Effector memory CD8-positive, alpha-beta T cell (primary cell): Measurements from ENCODE around the gene C1S.
"Not testable (repeated sequence)": the region's sequence is repeated elsewhere in the genome, so short reads cannot be mapped to it uniquely, and the experiment has no call there.

Experiments
- ATAC-seq: fragments of 150-1000 bp; cut with Tn5 transposase; replicated peaks from 2 replicates; pipeline ENCODE4 v1.10.0; 2021; ENCODE audit warnings: mild to moderate bottlenecking, moderate library complexity
- DNase-seq, 3 experiments: peaks; one replicate each; pipeline ENCODE4 v3.0.0; 2021
- H3K27ac Mint-ChIP-seq, 2 donors: one replicate each; pipeline ENCODE4 v1.8.0; 2022; ENCODE audit warnings: mild to moderate bottlenecking in 2 of 2, mixed read lengths in 2 of 2, moderate library complexity in 2 of 2
- H3K27me3 Mint-ChIP-seq, 2 donors: one replicate each; pipeline ENCODE4 v1.8.0; 2022; ENCODE audit warnings: mixed read lengths in 2 of 2
- H3K36me3 Mint-ChIP-seq: one replicate; pipeline ENCODE4 v1.8.0; 2022; ENCODE audit warnings: mild to moderate bottlenecking, moderate library complexity, mixed read lengths; ENCODE audit not compliant: insufficient read depth
- H3K4me1 Mint-ChIP-seq, 2 donors: one replicate each; pipeline ENCODE4 v1.8.0; 2022; ENCODE audit warnings: low read depth in 2 of 2, mixed read lengths in 2 of 2
- H3K4me3 Mint-ChIP-seq, 2 donors: one replicate each; pipeline ENCODE4 v1.8.0; 2022; ENCODE audit warnings: mild to moderate bottlenecking in 2 of 2, mixed read lengths in 2 of 2, moderate library complexity in 2 of 2
- H3K9me3 Mint-ChIP-seq, 2 donors: one replicate each; pipeline ENCODE4 v1.8.0; 2022; ENCODE audit warnings: mixed read lengths in 2 of 2
- total RNA-seq, 9 experiments: gene quantifications; one replicate each; lab custom pipeline; 2026; lab: John Stamatoyannopoulos, UW

Gene C1S
- total RNA-seq = 0 to 4.0 (median 1.6) reads per million in 9 experiments

DNA sequence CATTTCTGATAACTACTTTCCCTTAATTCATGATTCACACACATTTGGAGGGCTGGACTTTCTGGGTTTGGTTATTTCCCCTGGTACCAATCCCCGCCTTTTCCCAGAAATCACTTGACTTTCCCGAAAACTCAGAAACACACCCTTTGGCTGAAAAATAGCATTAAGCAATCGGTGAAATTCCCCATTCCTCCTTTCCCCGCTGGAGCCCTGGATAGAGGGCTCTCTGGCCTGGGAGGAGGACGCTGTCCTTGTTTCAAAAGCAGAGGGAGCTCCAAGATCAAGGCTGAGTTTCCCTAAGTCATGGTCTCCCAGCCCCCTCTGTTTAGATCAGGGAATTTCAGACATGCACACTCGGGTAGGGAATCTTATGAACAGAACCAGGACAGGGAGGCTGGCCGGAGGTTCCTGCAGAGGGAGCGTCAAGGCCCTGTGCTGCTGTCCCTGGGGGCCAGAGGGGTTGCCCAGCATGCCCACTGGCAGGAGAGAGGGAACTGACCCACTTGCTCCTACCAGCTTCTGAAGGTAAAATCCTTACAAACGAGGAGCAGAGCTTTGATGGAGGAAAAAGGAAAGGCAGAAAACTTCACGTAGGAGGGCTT, at the start of gene C1S:
Gene C1S (plus strand): TSS at position 366 of the 602 bp plus-strand sequence. CDS start 1,195 bp downstream, outside the sequence.
- Mint-ChIP-seq H3K4me3 (no peak within 1 kb of the TSS), H3K36me3 (no peaks in the 10 kb centered on the region), H3K9me3 (no peaks in the 10 kb centered on the region), H3K27me3 (peaks cover 52 to 70% of the 10 kb centered on the region in 2 donors), H3K27ac (no peak within 1 kb of the TSS), H3K4me1 (no peaks in the 10 kb centered on the region)
- DNase-seq (no peak), ATAC-seq (no peak)

DNA sequence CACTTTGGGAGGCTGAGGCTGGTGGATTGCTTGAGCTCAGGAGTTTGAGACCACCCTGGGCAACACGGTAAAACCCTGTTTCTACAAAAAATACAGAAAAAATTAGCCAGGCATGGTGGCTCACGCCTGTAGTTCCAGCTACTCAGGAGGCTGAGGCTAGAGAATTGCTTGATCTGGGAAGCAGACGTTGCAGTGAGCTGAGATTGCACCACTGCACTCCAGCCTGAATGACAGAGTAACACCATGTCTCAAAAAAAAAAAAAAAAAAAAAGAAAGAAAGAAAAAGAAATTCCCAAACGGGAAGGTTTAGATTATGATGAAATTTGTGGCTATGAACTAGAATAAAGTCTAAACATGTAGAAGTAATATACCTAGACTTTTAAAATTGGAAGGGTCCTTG, 49.1 kb upstream of the C1S start:
- H3K27me3 Mint-ChIP-seq, H3K4me3 Mint-ChIP-seq, ATAC-seq, DNase-seq, H3K9me3 Mint-ChIP-seq, H3K27ac Mint-ChIP-seq: not testable (repeated sequence)
- Mint-ChIP-seq H3K4me1 (peaks cover 6 to 37% of the 10 kb centered on the region in 2 donors), H3K36me3 (peaks cover 27% of the 10 kb centered on the region)

DNA sequence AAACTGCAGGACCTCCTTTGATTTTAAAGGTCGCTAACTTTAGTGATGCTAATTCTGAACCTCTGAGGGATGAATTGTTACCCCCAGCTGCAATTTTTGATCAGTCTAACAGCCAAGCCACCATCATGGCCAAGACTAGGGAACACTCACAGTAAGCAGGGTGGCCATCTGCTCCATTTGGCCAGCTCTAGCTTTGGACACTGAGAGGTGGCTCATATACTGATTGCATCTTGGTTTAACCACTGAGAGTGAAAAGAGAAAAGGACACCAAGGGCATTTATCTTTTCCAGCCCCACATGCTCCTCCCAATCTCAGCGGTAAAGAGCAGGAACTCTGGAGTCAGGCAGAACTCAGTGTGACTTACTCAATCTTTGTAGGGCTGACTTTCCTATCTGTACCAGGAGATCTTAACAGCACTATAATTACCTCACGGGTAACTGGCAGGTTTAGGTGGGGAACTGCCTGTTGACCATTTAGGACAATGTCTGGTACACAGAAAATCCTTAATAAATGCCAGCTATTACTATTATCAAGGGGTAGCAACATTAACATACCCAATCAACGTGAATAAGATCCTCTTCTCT, 48.4 kb upstream of the C1S start:
- DNase-seq (no peak), ATAC-seq (no peak)
- H3K36me3 Mint-ChIP-seq = peaks cover 27% of the 10 kb centered on the region
- no peak overlapping the region for H3K27ac Mint-ChIP-seq
- no peak overlapping the region for H3K4me3 Mint-ChIP-seq
- H3K4me1 Mint-ChIP-seq = peaks cover 8 to 43% of the 10 kb centered on the region in 2 donors
- H3K27me3 Mint-ChIP-seq = no peaks in the 10 kb centered on the region
- H3K9me3 Mint-ChIP-seq = no peaks in the 10 kb centered on the region

DNA sequence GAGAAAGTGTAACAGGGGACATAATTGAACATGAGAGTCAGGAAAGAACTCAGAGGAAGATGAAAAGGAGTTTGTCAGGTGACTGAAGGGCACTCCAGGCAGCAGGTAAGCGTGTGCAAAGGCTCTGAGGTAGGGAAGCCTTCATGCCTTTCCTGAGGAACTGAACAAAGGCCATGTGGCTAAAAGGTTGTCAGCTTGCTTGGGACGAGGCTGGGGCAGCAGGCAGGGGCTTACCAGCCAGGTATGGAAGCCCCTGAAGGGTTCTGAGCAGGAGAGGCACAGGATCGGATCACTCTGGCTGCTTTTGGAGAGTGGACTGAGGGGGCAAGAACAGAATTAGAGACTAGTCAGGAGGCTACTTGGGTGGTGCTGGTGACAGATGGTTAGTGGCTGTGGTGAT, 47.4 kb upstream of the C1S start:
- DNase-seq = no peak
- Mint-ChIP-seq H3K4me3 (no peak overlapping the region), H3K36me3 (peaks cover 25% of the 10 kb centered on the region), H3K27ac (peak overlapping the region in 1 of 2 donors; percentile 62), H3K9me3 (no peaks in the 10 kb centered on the region), H3K4me1 (peaks cover 14 to 48% of the 10 kb centered on the region in 2 donors), H3K27me3 (no peaks in the 10 kb centered on the region)
- no peak for ATAC-seq

DNA sequence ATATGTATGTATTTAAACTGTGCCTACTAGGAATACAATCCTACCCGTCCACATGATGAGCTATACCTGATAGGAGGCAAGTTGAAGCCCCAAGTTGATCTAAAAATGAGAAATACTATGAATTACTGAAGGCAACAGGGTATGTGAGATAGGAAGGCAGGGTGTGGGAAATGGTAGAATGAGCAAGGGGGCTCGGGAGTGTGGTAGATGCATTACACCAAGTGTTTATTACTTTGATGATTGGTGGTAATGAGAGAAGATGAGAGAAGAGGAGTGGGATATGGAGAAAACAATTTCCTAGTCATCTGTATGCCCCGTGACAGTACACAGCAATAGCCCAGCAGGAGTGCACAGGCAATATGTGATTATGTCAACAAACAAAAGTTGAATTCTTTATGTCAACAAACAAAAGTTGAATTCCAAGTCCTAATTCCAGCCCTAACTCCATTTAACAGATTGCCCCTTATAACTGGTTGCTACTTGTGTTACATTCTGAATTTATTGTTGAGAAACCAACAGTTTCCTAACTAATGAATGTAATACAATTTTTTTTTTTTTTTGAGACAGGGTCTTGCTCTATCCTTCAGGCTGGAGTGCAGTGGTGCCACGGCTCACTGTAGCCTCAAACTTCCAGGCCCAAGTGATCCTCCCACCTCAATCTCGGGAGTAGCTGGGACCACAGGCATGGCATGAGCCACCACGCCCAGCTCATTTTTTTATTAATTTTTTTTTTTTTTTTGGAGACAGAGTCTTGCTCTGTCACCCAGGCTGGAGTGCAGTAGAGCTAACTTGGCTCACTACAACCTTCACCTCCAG, 44.8 kb upstream of the C1S start:
- H3K27ac Mint-ChIP-seq = no peak overlapping the region
- H3K4me3 Mint-ChIP-seq = no peak overlapping the region

DNA sequence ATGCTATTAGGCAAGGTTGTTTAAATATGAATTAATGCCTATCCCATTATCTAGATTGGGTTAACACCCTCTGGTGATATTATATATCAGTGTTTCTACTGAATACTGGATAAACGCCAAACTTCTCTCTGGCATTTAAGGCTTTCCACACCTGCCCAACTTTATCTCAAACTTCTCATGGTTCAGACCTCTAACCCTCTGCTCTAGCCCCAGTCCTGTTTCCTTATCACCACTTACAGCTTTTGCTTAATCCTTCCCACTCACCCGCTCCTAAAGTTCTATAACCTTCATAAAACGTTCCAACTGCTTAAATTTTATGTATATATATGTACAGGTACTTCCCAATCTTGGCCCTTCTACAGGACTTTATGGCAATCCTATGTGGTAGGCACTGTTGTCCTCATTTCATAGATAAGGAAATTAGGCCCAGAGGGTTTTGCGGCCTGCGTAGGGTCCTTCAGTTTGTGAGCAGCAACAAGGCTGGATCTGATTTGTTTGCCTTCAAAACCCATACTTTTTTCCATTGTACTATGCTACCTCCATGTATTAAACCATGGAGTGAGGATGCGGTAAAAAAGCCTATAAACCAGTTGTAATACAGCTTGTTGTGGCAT, 43.5 kb upstream of the C1S start:
- no peak for DNase-seq

More for the DNA sequence above, 44.8 kb upstream of the C1S start:
- peaks cover 19% of the 10 kb centered on the region for H3K36me3 Mint-ChIP-seq
- H3K27me3 Mint-ChIP-seq = no peaks in the 10 kb centered on the region
- no peaks in the 10 kb centered on the region for H3K9me3 Mint-ChIP-seq
- ATAC-seq (no peak), DNase-seq (no peak)
- H3K4me1 Mint-ChIP-seq = peaks cover 14 to 35% of the 10 kb centered on the region in 2 donors

DNA sequence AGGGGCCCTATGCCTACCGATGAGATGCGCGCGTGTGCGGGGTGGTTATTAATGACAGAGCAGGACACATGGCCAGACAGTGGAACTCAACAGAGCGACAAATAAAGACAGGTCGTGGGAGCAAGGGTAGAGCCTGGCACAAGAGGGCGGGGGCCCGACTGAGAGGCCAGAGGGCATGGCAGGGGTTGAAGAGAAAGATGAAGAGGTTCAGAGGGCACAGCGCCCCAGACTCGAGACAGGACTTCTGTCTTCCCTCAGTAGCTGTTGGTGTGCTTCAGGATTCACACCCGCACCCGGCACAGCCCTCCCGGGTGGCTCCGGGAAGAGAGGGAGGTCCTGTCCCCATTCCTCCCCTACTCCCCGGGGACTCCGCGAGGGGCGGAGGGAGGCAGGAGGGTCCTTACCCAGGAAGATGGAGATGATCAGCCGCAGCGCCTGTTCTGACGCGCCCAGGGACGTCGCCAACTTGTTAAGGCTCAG, 42.6 kb upstream of the C1S start:
- H3K27me3 Mint-ChIP-seq = no peaks in the 10 kb centered on the region
- peak overlapping the region; percentile 85 to 89 for H3K4me3 Mint-ChIP-seq
- H3K9me3 Mint-ChIP-seq = no peaks in the 10 kb centered on the region
- peak overlapping the region; percentile 77 to 84 for H3K27ac Mint-ChIP-seq
- H3K4me1 Mint-ChIP-seq = peaks cover 13 to 34% of the 10 kb centered on the region in 2 donors
- DNase-seq = peak in 1 of 3 experiments; percentile 18
- ATAC-seq = peak; percentile 3
- peaks cover 17% of the 10 kb centered on the region for H3K36me3 Mint-ChIP-seq

More for the DNA sequence above, 43.5 kb upstream of the C1S start:
- ATAC-seq = no peak
- no peaks in the 10 kb centered on the region for H3K9me3 Mint-ChIP-seq
- H3K36me3 Mint-ChIP-seq = peaks cover 19% of the 10 kb centered on the region
- no peaks in the 10 kb centered on the region for H3K27me3 Mint-ChIP-seq
- H3K4me3 Mint-ChIP-seq = peak overlapping the region; percentile 85 to 89
- H3K4me1 Mint-ChIP-seq = peaks cover 14 to 35% of the 10 kb centered on the region in 2 donors
- peak overlapping the region in 1 of 2 donors; percentile 84 for H3K27ac Mint-ChIP-seq

DNA sequence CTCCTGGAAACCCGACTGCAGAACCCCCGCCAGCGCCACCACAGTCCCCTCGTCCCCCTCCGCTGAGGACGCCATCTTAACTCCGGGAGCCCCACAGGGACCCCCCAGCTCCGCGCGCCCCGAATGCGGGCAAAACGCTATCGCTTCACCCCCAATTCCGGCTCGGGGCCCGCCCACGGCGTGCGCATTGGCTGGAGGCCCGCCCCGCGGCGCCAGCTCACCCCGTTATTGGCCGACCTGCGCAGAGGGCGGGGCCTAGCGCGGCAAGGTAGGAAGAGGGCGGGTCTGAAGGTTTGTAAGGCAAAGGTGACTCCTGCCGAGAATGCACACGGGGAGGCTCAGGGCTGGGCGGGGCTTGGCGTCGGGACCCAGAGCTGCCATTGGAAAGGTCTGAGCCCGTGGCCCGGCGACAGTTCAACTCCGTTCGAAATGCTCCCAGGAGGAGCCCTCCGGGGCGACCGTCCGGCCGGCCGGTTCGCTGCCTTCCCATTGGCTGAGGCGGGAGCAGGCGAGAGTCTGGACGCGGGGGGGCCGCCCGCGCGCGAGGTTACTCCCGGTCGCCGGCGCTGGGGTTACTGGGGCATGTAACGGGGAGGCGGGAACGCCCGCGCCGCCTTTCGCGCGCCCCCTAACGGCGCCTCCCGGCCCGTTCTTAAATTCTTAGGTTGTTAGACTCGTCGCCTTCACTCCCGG, 42.0 kb upstream of the C1S start, which contains the start of gene LPCAT3:
Gene LPCAT3 (minus strand): TSS at position 127 of the 693 bp plus-strand sequence. CDS start 52 bp downstream, at position 75.
- Mint-ChIP-seq H3K4me3 (peak within 1 kb of the TSS; percentile 85 to 89), H3K9me3 (no peaks in the 10 kb centered on the region), H3K27me3 (no peaks in the 10 kb centered on the region), H3K4me1 (peaks cover 10 to 28% of the 10 kb centered on the region in 2 donors), H3K36me3 (peaks cover 16% of the 10 kb centered on the region), H3K27ac (peak within 1 kb of the TSS; percentile 77 to 84)
- peak; percentile 97 to 98 (median 97) for DNase-seq
- peak; percentile 93 for ATAC-seq

DNA sequence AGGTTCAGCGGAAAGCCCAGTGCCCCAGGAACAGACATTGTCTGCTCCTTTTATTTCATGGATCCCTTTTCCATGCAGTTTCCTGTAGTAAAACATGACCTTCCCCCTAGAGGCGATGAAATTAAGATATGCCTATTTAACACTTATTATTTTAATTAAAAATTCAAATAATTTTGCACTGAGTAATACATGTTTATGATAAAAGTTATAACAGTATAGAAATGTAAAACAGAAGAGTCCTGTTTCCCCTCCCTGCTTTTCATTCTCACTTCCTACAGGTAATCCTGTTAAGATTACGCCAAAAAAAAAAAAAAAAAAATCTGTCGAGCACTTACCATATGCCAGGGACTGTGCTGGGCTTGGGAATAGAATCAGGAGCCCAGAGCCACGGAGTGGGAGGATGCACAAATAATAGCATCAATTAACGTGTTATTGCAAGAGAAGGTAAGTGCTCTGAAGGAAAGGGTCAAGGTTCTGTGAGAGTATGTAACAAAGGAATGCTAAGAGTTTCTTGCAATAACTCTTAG, 41.4 kb upstream of the C1S start:
- Mint-ChIP-seq H3K9me3 (no peaks in the 10 kb centered on the region), H3K4me3 (peak overlapping the region; percentile 85 to 89), H3K36me3 (peaks cover 15% of the 10 kb centered on the region), H3K4me1 (peaks cover 10 to 22% of the 10 kb centered on the region in 2 donors), H3K27ac (peak overlapping the region; percentile 77 to 84), H3K27me3 (no peaks in the 10 kb centered on the region)
- no peak for DNase-seq
- ATAC-seq = no peak

DNA sequence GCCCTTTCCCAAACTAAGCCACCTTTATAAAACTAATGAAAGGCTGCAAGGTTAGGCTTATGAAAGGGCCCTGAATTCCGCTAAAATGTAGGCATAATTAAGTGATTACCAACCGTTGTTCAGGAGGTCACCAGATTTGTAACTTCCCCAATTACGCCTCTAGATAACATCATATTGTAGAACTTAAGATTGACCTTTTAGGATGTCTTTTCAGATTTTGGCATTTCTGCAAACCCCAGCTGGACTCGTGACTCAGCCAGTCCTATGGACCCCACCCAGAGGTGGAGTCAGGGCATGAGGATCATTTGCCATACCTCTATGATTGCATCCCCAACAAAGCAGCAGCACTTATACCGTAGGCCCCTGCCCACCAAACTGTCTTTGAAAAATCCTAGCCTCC, 38.6 kb upstream of the C1S start:
- no peak for DNase-seq
- Mint-ChIP-seq H3K4me3 (no peak overlapping the region), H3K27me3 (no peaks in the 10 kb centered on the region), H3K36me3 (peaks cover 8% of the 10 kb centered on the region), H3K9me3 (no peaks in the 10 kb centered on the region), H3K4me1 (peaks cover 7 to 10% of the 10 kb centered on the region in 2 donors), H3K27ac (no peak overlapping the region)
- ATAC-seq = no peak

DNA sequence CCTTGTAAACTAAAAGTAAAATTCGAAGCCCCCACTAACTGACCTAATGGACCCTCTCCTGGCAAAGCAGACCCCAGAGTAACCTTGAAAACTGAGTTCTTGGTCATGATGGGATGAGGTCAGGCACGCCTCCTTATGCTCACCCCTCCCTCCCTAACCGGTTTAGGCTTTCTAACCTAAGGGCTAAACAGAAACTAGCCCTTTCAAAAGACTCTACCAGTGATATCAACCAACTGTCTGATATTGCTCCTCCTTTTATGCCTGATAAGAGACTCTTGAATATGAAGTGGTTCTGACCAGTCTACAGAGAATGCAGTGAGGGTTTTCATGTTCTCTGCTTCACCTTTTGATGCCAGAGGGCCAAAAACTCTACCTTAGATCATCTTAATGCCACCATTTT, 37.4 kb upstream of the C1S start:
- no peaks in the 10 kb centered on the region for H3K4me1 Mint-ChIP-seq
- H3K4me3 Mint-ChIP-seq = no peak overlapping the region
- peaks cover 5% of the 10 kb centered on the region for H3K36me3 Mint-ChIP-seq
- no peaks in the 10 kb centered on the region for H3K27me3 Mint-ChIP-seq
- no peaks in the 10 kb centered on the region for H3K9me3 Mint-ChIP-seq
- H3K27ac Mint-ChIP-seq = no peak overlapping the region
- ATAC-seq (no peak), DNase-seq (no peak)

DNA sequence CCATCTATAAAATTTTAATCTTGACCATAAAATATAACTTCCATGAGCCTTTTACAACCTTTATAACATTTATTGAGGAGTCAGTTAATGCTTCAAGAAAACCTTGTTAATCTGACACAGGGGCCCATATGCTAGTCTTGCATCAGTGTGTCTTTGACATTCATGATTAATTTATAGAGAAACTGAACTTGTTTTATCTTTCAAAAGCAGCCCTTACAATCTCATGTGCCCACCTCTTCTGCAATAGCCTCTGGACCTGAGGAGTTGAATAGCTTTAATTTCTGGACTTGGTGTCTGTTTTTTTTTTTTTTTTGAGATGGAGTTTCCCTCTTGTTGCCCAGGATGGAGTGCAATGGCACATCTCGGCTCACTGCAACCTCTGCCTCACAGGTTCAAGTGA, 33.7 kb upstream of the C1S start:
- ATAC-seq (no peak), DNase-seq (no peak)
- H3K27ac Mint-ChIP-seq = no peak overlapping the region
- no peaks in the 10 kb centered on the region for H3K9me3 Mint-ChIP-seq
- no peaks in the 10 kb centered on the region for H3K36me3 Mint-ChIP-seq
- no peaks in the 10 kb centered on the region for H3K27me3 Mint-ChIP-seq
- no peak overlapping the region for H3K4me3 Mint-ChIP-seq
- no peaks in the 10 kb centered on the region for H3K4me1 Mint-ChIP-seq
